CD4-positive, alpha-beta T cell treated with Interleukin-2 at 100 ng/mL for 4 hours (primary cell): ENCODE results near the gene MKRN2.

ENCODE experiments used
- DNase-seq: peaks from one replicate; pipeline ENCODE4 v3.0.0-alpha.2; 2020; ENCODE audit warnings: low spot score

MKRN2 gene

DNA sequence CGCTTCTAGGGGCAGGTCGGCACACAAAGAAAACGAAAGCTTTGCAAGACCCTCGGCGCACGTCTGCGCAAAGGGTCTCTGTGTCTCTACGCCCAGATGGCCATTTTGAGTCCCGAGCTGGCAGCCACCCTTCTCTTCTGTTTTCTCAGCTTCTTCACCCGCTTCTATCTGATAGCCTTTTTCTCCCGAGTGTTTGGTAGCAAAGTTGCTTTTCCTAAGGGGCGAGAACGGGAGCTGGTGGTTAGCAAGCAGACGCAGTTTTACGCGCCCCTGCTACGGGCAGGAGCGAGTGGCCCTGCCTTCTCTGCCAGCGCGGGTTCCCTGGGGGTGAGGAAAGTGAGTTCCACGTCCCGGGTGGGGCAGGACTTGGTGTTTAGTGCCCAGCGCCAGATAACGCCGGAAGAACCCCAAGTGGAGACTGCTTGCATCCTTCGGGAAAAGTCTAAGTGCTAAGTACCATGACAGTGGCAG, 2.9 kb upstream of the MKRN2 start:
- DNase-seq: no peak

GRCh38 chr3:12556314-12556689, 585 bp upstream of the MKRN2 start:
- peak; percentile 5 for DNase-seq

DNA sequence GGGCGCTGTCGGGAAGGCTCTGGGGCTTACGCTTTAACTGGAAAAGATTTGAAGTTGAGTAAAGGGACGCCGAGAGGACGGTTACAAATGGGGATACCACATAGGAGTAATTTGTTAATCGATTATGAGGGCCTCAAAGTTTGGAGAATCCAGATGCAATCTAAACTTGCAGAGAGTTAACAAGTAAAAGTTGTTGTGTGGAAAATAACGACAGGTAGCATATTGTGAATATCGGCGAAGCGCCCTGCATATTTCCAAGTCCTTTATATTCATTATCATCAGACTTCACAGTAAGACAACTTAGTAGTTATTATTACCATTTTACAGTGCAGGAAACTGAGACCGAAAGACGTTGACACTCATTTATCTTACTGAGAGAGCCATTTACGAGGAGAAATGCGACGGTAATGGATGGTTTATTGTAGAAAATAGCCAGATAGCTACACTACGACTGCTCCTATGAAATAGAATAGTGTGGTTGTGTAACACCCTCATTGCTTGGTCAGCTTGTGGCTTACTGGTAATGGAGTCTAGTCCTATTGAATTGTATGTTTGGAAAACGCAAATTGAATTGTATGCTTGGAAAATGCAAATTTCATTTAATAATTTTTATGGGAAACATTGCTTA, 700 bp downstream of the MKRN2 start:
- no peak for DNase-seq

DNA sequence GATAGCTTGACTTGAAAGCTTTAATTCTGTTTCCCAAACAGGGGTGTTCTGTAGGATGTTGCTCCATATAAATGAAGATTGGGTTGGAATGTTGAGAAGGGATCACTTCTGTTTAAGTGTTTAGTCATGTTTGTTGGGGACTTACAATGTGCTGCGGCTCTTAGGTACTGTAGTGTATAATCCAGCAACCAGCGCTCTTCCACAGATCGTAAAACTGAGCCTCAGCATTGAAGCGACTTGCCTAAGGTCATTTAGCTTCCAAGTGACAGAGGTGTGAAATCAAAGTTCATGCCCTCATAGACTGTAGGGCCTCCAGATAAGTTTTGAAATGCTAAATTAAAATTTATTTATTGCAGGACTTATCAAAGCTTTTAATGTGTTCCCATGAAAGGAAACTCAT, 1.8 kb downstream of the MKRN2 start:
- DNase-seq: no peak

GRCh38 chr3:12559520-12559919, 2.6 kb downstream of the MKRN2 start:
- no peak for DNase-seq

DNA sequence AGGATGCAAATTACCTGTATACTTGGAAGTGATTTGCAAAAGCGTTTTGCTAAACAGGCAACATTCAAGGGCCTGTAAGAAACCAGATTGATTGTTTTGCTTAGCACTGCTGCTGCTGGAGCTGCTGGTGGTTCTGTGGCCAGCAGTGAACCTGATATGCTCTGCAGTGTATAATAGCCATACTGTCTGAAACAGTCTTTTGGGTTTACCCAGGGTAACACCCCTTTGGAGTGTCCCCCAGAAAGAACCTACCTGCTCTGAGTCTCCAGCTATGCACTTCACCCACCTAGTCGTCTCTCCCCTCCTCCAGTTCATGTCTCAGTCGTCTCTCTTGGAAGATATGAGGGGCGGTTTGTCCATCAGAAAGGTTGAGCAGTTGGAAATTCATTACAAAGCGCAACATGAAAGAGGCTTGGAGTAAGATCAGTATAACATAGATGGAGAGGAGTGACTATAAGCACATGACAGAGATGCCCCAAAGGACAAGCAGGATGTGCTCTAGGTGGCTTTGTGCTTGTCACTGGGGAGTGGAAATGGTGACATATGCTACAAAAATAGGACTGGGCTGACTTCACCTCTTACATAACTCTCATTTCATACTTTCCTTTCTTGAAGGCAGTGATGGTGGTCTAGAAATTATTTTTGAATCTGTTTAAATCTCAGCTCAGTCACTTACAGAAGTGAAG, 3.8 kb downstream of the MKRN2 start:
- no peak for DNase-seq

- DNase-seq: no peak
These were observed 4.5 kb downstream of the MKRN2 start for GRCh38 chr3:12561397-12561796.

- no peak for DNase-seq
These were observed 5.6 kb downstream of the MKRN2 start for GRCh38 chr3:12562451-12562850.

DNA sequence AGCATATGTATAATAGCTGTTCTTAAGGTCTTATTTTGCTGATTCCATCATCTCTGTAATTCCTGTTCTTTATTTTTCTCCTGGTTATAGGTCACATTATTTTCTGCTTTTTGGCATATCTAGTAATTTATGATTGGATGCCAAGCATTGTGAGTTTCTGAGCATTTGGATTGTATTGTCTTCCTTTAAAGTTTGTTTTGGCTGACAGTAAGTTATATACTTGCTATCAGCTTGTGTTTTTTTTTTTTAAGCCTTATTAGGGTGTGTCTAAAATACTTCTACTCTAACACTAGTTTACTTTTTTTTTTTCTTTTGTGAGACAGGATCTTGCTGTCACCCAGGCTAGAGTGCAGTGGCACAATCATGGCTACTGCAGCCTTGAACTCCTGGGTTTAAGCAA, 10.1 kb downstream of the MKRN2 start:
- no peak for DNase-seq

DNA sequence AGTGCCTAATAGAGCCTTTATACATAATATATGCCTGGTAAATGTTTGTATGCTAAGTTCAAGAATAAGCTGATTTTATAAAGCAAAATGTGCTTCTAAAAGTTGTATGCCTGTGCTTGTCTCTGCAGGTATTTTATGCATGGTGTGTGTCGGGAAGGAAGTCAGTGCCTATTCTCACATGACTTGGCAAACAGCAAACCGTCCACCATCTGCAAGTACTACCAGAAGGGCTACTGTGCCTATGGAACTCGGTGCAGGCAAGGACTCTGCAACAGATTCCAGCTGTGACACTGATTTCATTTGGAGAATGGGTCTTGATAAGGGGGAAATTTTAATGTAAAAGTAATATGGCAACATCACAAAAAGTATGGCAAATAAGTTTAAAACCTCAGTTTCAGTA, 11.9 kb downstream of the MKRN2 start:
- DNase-seq: no peak

DNA sequence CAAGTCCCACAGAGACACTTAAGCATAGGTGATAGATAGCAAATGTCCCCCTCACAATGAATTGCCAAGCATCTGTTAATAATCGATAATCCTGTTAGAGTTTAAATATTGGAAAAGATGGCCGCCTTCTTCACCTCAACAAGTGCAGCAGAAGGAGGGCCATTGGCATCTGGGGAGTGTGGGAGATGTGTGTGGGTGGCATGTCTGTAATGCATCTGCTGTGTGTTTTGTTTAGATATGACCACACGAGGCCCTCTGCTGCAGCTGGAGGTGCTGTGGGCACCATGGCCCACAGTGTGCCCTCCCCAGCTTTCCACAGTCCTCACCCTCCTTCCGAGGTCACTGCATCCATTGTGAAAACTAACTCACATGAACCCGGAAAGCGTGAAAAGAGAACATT, 12.9 kb downstream of the MKRN2 start:
- DNase-seq: no peak

- DNase-seq: no peak
These were observed 15.1 kb downstream of the MKRN2 start for GRCh38 chr3:12571986-12572385.

GRCh38 chr3:12574131-12574530, 17.2 kb downstream of the MKRN2 start:
- no peak for DNase-seq

GRCh38 chr3:12574661-12575060, 17.8 kb downstream of the MKRN2 start:
- DNase-seq: no peak

DNA sequence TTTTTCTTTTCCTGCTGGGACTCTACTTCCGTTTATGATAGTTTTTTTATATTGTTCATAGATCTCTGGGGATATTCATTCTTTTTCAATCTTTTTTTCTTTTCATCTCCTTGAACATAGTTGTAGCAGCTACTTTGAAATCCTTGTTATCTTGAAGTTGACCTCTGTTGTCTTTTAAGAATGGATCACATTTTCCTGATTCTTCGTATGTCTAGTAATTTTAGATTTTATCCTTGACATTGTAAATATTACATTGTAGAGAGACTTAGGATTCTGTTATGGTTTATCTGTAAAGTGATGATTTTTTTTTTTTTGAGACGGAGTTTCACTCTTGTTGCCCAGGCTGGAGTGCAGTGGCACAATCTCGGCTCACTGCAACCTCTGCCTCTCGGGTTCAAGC, 20.5 kb downstream of the MKRN2 start:
- DNase-seq: no peak

GRCh38 chr3:12578742-12579141, 21.9 kb downstream of the MKRN2 start:
- no peak for DNase-seq

DNA sequence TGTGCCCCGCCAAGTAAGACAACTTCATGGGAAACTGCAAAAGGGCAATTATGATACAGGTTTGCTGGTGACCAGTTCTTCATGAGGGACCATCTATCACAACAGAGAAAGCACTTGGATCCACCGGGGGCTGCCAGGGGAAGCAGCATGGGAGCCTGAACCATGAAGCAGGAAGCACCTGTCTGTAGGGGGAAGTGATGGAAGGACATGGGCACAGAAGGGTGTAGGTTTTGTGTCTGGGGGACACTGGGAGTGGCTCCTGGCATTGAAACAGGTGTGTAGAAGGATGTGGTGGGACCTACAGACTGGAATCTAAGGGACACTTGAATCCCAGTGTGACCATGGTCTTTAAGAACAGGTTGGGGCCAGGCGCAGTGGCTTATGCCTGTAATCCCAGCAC, 22.6 kb downstream of the MKRN2 start:
- DNase-seq: no peak

DNA sequence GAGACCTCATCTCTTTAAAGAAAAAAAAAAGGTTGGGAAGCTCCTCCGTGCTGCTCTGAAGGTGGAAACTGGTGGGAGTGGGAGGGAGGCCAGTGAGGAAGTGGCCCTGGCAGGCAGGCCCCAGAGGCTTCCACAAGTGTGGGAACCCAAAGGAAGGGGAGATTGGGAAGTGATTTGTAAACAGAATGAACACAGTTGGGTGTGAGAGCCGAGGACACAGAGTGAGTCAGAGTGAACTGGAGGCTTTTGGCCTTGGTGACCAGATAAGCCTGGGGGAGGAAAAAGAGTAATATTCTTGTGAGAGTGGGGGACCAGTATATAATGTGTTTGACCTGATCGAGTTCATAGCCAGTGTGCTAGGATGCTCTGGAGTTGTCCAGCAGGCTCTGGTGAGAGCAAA, 23.0 kb downstream of the MKRN2 start:
- DNase-seq: no peak

GRCh38 chr3:12582730-12583129, 25.8 kb downstream of the MKRN2 start:
- no peak for DNase-seq

DNA sequence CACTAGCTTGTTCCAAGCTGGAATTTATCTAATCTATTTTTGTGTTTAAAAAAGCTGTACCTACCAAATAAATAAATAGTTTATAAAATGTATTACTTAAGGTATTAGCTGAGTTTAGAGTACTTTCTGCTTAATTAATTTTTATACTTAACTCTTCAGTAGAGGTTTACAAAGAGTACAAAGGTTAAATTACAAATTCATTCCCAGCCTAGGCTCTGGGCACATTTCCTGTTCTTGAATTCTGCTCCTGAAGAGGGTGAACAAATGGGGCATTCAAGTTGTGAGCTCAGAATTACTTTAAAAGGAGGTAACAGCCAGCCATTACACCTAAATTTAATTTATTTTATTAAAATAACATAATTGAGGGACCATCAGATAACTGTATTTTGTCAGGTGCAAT, 26.4 kb downstream of the MKRN2 start:
- no peak for DNase-seq

DNA sequence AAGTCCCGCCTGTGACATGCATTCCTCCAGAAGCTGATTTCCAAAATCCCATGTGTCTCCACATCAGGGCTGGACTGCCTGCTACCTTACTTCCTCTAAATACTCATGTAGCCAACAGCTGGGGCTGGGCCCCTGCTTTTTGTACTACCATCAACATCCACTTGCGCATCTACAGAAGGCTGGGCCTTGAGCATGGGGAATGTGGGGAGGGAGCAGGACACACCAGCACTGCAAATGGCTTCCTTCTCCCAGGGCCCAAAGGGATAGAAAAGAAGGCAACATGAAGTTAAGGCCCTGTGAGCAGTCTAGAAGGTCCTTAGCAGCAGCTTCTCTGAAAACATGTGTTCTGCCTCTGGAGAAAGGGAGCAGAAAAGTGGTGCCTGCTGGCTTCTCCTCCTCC, 27.2 kb downstream of the MKRN2 start:
- no peak for DNase-seq

DNA sequence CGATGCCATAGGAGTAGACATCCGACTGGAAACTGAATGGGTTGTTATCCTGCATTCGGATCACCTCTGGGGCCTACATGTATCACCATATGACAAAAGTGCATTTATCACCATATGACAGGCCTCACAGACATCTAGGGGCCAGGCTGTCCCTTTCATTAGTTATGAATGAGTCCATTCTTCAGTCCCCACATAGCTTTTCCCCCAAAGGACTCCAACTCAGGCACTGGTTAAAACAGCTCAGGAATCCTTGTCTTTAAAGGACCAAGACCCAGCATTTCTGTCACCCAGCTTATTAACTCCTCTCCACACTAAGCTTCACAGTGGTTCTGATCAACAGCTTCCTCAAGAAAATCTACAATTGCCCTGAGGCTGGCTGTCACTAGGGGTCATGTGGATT, 28.3 kb downstream of the MKRN2 start:
- no peak for DNase-seq

DNA sequence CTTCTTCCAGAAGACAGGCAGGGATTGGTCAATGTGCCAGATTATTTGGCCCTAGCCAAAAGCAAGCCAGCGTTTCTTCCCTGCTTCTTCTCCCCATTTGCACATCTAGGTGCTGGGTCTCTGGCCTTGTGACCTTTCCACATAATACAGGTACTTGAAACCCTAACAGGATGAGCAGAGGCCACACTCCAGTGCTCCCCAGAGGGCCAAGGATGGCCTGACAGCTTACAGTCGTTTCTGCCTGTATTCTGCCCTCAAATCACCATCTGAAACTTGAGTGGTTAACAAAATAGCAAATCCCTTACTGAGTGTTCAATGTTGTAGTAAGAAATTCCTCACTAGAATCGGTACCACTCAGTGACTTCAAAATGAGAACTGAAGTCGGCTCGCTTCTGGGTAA, 29.1 kb downstream of the MKRN2 start:
- DNase-seq: no peak

DNA sequence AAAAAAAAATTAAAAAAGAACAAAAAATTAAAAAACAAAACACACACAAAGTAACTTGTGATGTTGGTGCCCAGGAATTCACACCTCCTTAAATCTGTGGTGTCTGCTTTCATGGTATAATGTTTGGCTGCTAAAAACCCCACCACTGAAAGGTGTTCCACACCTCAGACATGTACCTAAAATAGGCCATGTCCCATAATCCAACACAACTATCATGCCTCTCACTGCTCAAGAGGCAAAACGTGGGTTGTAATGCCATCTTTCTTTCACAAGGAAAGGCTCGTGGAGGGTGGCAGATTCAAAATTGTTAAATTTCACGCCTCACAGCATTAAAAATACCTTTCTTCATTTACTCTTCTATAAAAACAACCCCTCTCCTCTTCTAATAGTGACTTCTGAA, 29.5 kb downstream of the MKRN2 start:
- DNase-seq: no peak
